Endothelial cell of umbilical vein (primary cell): Measurements from ENCODE around the gene PLAAT3. TPM values are rescaled to one million over a fixed set of nuclear protein-coding genes. Genes with fewer than 3 reads are reported as not detected.

Source experiments
- BruUV-seq: library from RNA; stranded (reverse); fragments of 400-500 nt; replicated peaks from 2 replicates; lab custom pipeline; 2021; lab: Mats Ljungman, UMichigan
- CTCF ChIA-PET: fragments of 300-600, 350-600 bp; sonication (Branson Sonifier 250); formaldehyde crosslinking; loops from one replicate; lab custom pipeline; 2021; ENCODE audit warnings: antibody characterized with exemption, inconsistent platforms; lab: Charles Lee
- POLR2A ChIA-PET: fragments of 300-600, 350-600 bp; sonication (Branson Sonifier 250); formaldehyde crosslinking; loops from one replicate; lab custom pipeline; 2021; ENCODE audit warnings: antibody characterized with exemption, inconsistent platforms; lab: Charles Lee
- DNase-seq: peaks from one replicate; pipeline ENCODE4 v3.0.0-alpha.2; 2011; ENCODE audit warnings: low read depth, low spot score
- FAIRE-seq: peaks from 2 replicates; lab custom pipeline; 2011; peaks lifted over from hg19 to GRCh38; lab: Jason Lieb, UNC
- H2AFZ ChIP-seq: 2 replicates; pipeline ENCODE4 v1.6.0; 2012; ENCODE audit warnings: low read depth, low read length, control low read depth, inconsistent platforms
- H3K27ac ChIP-seq: 2 replicates; pipeline ENCODE4 v1.5.1; 2011; ENCODE audit warnings: low read depth, mild to moderate bottlenecking, control low read depth, low read length, moderate library complexity; ENCODE audit not compliant: insufficient read depth
- H3K27me3 ChIP-seq, 2 experiments: 2 replicates each; pipeline versions ENCODE4 v1.6.0 to v1.6.1; 2011; ENCODE audit warnings: low read length in 2 of 2, mixed read lengths in 1 of 2; ENCODE audit not compliant: control insufficient read depth in 2 of 2, insufficient read depth in 2 of 2
- H3K36me3 ChIP-seq, 2 experiments: 2 replicates in 1 of 2; 3 replicates in 1 of 2; pipeline ENCODE4 v1.5.1; 2011; ENCODE audit warnings: low read length in 2 of 2, mild to moderate bottlenecking in 1 of 2, moderate library complexity in 1 of 2; ENCODE audit not compliant: control insufficient read depth in 2 of 2, insufficient read depth in 2 of 2; ENCODE audit errors: extremely low read depth in 1 of 2
- H3K4me1 ChIP-seq: 3 replicates; pipeline ENCODE4 v1.5.1; 2011; ENCODE audit warnings: mild to moderate bottlenecking, low read length; ENCODE audit not compliant: control insufficient read depth, insufficient read depth; ENCODE audit errors: extremely low read depth
- H3K4me2 ChIP-seq: 2 replicates; pipeline ENCODE4 v1.6.1; 2011; ENCODE audit warnings: low read length, control low read depth, mixed read lengths; ENCODE audit not compliant: insufficient read depth
- H3K4me3 ChIP-seq, 3 experiments: fragments of 200-600 bp in 1 of 3; sonication (generic), shearing (Covaris generic) in 1 of 3; replicated peaks in 1 of 3; 2 replicates each; pipeline ENCODE4 v1.5.1; 2011 to 2016; ENCODE audit warnings: control low read depth in 3 of 3, low read length in 3 of 3, mild to moderate bottlenecking in 2 of 3, inconsistent platforms in 1 of 3, low read depth in 1 of 3, moderate library complexity in 1 of 3; ENCODE audit not compliant: insufficient read depth in 1 of 3
- H3K79me2 ChIP-seq: 2 replicates; pipeline ENCODE4 v1.6.0; 2012; ENCODE audit warnings: low read length, inconsistent platforms; ENCODE audit not compliant: control insufficient read depth, insufficient read depth
- H3K9ac ChIP-seq: replicated peaks from 2 replicates; pipeline ENCODE3; 2011; ENCODE audit warnings: low read length, control low read depth; ENCODE audit not compliant: insufficient read depth; ENCODE audit errors: extremely low read depth
- H3K9me1 ChIP-seq: replicated peaks from 3 replicates; pipeline ENCODE4 v1.6.0; 2011; ENCODE audit warnings: mild to moderate bottlenecking, low read length; ENCODE audit not compliant: control insufficient read depth, insufficient read depth; ENCODE audit errors: extremely low read depth
- H3K9me3 ChIP-seq: replicated peaks from 2 replicates; pipeline ENCODE4 v1.5.1; 2012; ENCODE audit warnings: low read length, inconsistent platforms; ENCODE audit not compliant: control insufficient read depth, insufficient read depth
- H4K20me1 ChIP-seq: replicated peaks from 2 replicates; pipeline ENCODE3; 2011; ENCODE audit warnings: mild to moderate bottlenecking, low read length; ENCODE audit not compliant: control insufficient read depth, insufficient read depth; ENCODE audit errors: extremely low read depth
- EZH2 ChIP-seq: IDR thresholded peaks from 2 replicates; pipeline ENCODE4 v1.6.1; 2012; ENCODE audit warnings: borderline replicate concordance, low read depth, mild to moderate bottlenecking, moderate library complexity, low read length, inconsistent platforms; ENCODE audit not compliant: severe bottlenecking
- FOS ChIP-seq: IDR thresholded peaks from 2 replicates; pipeline ENCODE4 v1.6.1; 2011; ENCODE audit warnings: mild to moderate bottlenecking, low read length, moderate library complexity, borderline replicate concordance; ENCODE audit not compliant: insufficient read depth
- JUN ChIP-seq: IDR thresholded peaks from 2 replicates; pipeline ENCODE4 v1.6.1; 2011; ENCODE audit warnings: borderline replicate concordance, low read depth; ENCODE audit not compliant: insufficient read length, insufficient read depth
- POLR2A ChIP-seq: IDR thresholded peaks from 2 replicates; pipeline ENCODE4 v1.6.1; 2012; ENCODE audit warnings: low read depth, mild to moderate bottlenecking, control low read depth, low read length
- POLR2AphosphoS5 ChIP-seq: IDR thresholded peaks from 2 replicates; pipeline ENCODE4 v1.6.1; 2012; ENCODE audit warnings: low read depth, mild to moderate bottlenecking, control low read depth, low read length, moderate library complexity; ENCODE audit not compliant: insufficient read depth
- dilution Hi-C: fragments of 300-500 bp; cut with MboI; formaldehyde crosslinking; loops from one replicate; pipeline ENCODE4 v1.15.0; 2019; ENCODE audit warnings: low sequenced_read_pairs; ENCODE audit not compliant: extremely low pct_ligation_motif_present
- intact Hi-C: fragments of 100-400 bp; cut with micrococcal nuclease; formaldehyde crosslinking; loops from one replicate; pipeline ENCODE4 v1.10.0; 2022
- polyA plus RNA-seq, 4 experiments: library from polyadenylated mRNA; depleted of rRNA in 3 of 4; stranded (reverse) in 3 of 4; unstranded in 1 of 4; fragments of >200 nt; gene quantifications; 2 replicates each; pipeline versions ENCODE4 v1.2.1 to v1.2.3, GENCODE V29; 2011 to 2012; ENCODE audit warnings: missing spikeins in 1 of 4
- total RNA-seq: library from RNA; stranded (reverse); gene quantifications from 2 replicates; pipeline ENCODE4 v1.2.3, GENCODE V29; 2021

Gene PLAAT3
- total and polyA plus RNA-seq, 2 donors (not counting 3 experiments of a cell fraction or from before 2014, with no cell fraction given): 22.8 to 40.2 TPM

- no peaks in the 10 kb centered on the region for H4K20me1 ChIP-seq
- H3K27me3 ChIP-seq: no peaks in the 10 kb centered on the region
- H3K9me3 ChIP-seq: no peaks in the 10 kb centered on the region
- no peak overlapping the region for H2AFZ ChIP-seq
- CTCF ChIA-PET: interaction anchor here (1.0 kb wide), 1 partner anchor 32 kb away, joined by 3 read pairs; no protein-coding TSS in a partner anchor
- H3K4me3 ChIP-seq: no peak overlapping the region
- no peak overlapping the region for H3K9ac ChIP-seq
- H3K4me1 ChIP-seq: peaks cover 3% of the 10 kb centered on the region
- no peak for TF ChIP-seq JUN
- intact Hi-C loops (no loop called here), dilution Hi-C loops (no loop called here)
- no peak for DNase-seq
- no peak overlapping the region for H3K27ac ChIP-seq
- no TSS peak for BruUV-seq
- H3K79me2 ChIP-seq: no peaks in the 10 kb centered on the region
- POLR2A ChIA-PET: no interaction called here
- no peaks in the 10 kb centered on the region for H3K9me1 ChIP-seq
- no peaks in the 10 kb centered on the region for H3K36me3 ChIP-seq
- no peak for FAIRE-seq
- no peak overlapping the region for H3K4me2 ChIP-seq
Observed at GRCh38 chr11:63572026-63572688, 42.1 kb downstream of the PLAAT3 start.

DNA sequence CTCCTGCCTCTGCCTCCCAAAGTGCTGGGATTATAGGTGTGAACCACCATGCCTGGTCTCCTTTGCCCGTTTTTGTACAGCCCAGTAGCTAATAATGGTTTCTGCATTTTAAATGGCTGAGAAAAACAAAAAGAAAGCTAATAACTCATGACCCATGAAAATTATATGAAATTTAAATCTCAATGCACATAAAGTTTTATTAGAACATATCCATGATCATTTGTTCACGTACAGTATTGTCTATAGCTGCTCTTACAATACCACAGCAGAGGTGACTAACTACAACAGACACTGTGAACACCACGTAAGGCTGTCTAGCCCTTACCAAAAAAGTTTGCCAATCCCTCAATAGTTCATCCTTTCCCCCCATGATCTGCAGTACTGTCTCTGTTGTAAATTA lies 44.7 kb downstream of the PLAAT3 start:
- CTCF ChIA-PET: interaction anchor here (0.6 kb wide), 1 partner anchor 155 kb away, joined by 3 read pairs; no protein-coding TSS in a partner anchor
- Histone ChIP-seq H4K20me1 (no peaks in the 10 kb centered on the region), H3K27ac (no peak overlapping the region), H3K79me2 (no peaks in the 10 kb centered on the region), H2AFZ (no peak overlapping the region), H3K9me1 (no peaks in the 10 kb centered on the region), H3K4me3 (no peak overlapping the region), H3K27me3 (no peaks in the 10 kb centered on the region), H3K4me2 (no peak overlapping the region), H3K9ac (no peak overlapping the region), H3K36me3 (no peaks in the 10 kb centered on the region), H3K4me1 (peaks cover 3% of the 10 kb centered on the region), H3K9me3 (no peaks in the 10 kb centered on the region)
- TF ChIP-seq POLR2AphosphoS5 (no peak), JUN (no peak), EZH2 (no peak), FOS (no peak), POLR2A (no peak)
- no peak for FAIRE-seq
- intact Hi-C loops (no loop called here), dilution Hi-C loops (no loop called here)
- POLR2A ChIA-PET: no interaction called here
- no peak for DNase-seq
- BruUV-seq: no TSS peak
